Stimulated activated CD8-positive, alpha-beta memory T cell treated with anti-CD3 and anti-CD28 coated beads, Interleukin-7, amount 100 ng/mL, for 4 hours (primary cell): ENCODE measurements around the gene NOL6.
A peak's percentile ranks its signal among the peaks of the same experiment; 100 is the strongest.
"Not testable (repeated sequence)": the region's sequence is repeated elsewhere in the genome, so short reads cannot be mapped to it uniquely, and the experiment has no call there.

Experiments
- DNase-seq, 2 donors: peaks; one replicate each; pipeline ENCODE4 v3.0.0-alpha.2; 2020; ENCODE audit warnings: low read depth in 2 of 2

Gene NOL6

DNA sequence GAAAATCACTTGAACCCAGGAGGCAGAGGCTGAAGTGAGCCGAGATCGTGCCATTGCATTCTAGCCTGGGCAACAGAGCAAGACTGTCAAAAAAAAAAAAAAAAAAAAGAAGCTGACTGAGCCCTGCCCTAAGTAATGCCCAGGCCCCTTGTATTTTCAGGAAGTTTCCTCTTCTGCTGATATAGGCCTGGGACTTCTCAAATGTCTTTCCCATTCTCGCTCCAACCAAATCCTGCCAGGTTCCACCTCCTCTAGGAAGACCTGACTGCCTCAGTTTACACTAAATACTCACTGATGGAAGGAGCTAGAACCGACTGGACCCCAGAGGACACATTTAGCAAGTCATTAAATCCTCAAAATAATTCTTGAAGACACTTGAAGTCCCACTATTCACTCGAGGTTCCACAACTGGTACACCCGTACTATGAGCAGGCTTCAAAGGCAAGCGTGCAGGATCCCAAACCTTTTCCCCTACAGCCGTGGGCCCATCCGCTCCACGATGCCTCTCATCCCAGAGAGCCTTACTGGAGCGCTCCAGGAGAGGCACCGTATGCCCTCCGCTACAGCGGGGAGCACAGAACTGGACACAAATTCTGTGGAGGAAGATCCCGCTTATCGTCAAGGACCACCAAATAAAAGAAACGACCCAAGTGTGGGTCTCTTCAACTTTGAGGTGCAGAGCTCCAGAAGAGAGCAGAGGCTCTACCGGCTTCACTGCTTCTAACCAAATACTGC is 676 bp downstream of the NOL6 start:
- no peak for DNase-seq

DNA sequence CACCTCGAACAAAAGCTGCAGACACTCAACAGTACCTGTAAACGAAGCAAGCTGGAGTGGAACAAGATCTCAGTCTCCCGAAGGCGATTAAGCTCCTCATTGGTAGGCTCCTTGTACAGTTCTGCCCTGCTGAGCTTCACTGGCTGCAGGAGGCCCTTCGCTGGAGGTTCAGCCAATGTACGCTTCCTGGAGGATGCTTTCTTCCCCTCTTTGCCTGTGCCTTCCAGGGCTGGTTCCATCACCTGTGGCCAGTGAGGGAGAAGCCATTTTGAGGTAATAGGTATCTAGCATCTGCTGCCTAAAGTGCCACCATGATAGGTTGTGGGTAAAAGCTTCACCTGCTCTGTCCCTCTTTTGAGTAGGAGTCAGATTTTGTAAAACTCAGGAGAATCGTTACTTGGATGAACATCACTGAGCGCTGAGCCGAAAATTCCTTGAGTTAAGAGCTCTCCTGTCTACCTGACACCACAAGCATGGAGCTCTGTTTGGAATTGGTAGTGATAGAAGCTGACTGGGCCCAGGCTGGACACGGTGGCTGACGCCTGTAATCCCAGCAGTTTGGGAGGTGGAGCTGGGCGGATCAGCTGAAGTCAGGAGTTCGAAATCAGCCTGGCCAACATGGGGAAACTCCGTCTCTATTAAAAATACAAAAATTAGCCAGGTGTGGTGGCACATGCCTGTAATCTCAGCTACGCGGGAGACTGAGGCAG is 1.4 kb downstream of the NOL6 start:
- DNase-seq: no peak

DNA sequence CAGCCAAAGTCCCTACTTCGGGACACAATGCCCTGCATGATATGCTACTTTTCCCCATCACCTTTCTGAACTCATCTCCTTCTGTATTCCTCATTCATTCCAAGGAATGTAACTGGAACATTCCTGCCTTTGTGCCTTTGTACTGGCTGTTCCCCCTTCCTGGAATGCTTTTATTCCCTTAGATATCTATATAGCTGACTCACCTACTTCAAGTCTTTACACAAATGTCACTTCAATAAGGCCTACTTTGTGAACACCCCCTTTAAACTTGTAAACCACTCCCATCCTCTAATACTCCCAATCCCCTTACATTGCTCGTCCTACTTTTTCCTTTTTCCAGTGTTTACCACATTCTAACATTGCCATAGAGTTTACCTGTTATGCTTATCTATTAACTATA is 2.4 kb downstream of the NOL6 start:
- DNase-seq: no peak

DNA sequence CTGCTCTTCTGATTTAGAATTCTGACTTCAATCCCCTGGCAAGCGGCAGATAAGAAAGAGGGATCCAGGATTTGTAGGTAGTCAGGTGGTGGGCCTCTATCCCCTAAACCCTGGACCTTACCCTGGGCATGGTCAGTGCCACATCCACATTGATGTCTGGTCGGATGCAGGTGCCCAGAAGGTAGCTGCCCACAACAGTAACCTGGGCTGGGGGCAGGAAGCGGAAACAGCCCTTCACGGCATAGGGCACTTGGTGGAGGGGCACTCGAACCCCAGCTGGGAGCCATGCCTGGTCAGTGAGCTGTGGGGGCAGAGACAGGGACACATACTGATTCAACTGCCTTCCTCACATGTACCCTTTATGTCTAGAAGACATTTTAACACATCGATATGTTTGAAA is 3.8 kb downstream of the NOL6 start:
- DNase-seq: no peak

DNA sequence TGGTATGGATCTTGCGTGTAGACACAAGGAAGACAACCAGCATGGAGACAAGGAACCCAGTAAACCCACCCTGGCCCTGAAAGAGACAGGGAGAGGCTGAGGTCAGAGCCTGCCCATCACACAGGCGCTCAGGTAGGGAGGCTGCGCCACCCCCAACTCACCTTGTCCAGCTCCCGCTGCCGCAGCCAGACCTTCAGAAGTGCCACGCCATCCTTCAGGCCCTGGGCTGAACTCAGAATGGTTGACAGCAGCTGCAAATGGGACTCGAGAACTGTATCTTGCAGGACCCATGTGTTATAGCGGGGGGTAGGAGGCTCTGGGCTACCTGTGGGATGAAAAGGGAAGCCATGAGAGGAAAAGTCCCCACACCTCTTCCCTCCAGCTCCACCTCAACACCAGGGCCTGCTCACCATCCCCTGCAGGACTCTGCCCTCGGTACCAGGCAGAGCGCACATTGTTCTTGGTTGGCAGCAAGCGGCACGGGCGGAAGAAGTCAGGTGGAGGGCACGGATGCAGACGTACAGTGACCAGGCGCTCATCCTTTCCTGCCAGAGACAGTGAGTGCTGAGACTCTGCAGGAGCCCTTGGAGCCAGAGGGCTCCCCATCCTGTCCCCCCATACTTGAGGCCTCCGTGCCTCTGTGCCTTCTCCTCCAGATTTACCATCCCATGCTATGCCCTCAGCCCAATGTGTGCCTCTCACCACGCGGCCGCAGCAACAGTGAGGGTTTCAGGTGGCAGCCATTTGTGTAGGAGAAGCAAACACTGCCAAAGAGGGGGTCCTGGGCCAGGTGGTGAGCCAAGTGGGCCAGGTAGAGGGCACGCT is 4.7 kb downstream of the NOL6 start:
- DNase-seq: no peak

DNA sequence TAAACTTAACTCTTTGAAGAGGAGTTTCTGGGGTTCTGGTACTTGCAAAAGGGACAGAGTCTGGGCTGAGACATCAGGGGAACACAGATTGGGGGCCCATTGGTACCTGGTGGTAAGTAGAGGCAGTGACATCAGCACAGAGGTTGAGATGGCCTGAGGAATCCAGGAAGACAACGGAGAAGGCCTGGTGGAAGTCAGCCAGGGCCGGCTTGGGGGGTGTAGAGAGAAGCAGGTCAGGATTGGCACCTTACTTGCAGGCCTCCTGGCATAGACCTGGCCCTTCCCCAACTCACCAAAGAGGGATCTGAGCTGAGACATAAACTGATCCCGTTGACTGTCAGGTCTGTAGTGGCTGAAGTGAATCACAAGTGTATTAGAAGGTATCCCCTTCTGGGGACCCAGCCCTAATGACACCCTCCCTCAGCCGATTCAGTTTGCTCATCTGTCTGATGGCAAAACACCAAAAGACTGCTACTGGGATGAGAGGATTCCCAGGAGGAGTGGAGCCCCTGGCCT is 5.5 kb downstream of the NOL6 start:
- no peak for DNase-seq

DNA sequence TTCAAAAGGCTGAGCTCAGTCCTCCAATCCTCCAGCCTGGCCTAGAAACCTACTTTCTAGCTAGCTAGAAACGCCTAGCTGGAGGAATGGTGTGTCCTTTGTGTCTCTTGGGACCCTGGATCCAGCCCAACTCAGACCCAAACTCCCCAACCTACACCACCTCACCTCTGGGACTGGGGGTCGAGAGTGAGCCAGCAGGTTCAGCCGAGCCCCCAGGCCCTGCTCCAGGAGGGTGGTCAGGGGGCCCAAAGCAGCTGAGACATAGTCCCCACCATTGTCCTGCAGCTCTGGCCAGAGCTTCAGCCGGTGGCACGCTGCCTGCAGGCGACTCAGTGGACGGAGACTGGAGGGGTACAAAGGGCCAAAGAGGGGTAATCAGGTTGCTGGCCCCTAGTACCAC is 6.2 kb downstream of the NOL6 start:
- no peak for DNase-seq

DNA sequence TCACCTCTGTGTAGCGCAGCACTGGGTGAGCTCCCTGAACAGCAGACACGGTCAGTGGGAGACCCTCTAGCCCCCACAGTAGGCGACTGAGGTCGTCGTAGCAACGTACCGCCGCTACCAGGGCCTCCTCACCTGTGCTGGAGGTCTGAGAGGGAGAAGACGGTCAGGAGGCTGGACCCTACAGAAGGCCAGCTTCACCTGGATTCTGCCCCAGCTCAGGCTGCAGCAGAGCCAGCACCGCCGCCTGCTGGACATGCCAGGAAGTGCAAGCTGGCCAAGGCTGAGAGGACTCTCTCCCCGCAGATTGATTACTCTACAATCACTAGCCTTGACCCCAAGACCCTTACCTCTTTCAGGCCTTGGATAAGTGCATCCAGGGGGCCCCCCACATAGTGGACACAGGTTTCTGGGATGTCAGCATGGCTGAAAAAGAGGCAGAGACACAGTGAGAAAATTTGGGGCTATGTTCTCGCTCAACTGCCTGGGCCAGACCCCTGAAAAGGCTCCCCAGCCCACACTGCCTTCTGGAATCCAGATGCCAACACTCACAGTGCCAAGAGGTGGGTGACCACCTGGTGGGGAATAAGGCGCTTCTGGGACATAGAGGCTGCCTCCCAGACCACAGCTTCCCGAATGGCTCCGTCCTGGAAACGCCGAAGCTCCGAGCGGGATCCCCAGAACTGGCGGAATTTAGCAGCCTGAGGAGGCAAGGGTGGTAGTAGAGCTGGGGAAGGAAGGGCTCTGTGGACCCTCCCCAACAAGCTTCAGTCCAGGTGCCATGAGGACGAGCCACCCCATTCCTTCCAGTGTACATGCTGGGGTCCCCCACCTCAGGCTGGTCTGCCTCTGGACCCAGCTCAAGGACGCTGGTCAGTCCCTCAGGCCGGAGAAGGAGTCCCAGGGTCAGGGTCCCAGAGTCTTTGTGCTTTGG is 6.9 kb downstream of the NOL6 start:
- peak in 1 of 2 donors; percentile 48 for DNase-seq

DNA sequence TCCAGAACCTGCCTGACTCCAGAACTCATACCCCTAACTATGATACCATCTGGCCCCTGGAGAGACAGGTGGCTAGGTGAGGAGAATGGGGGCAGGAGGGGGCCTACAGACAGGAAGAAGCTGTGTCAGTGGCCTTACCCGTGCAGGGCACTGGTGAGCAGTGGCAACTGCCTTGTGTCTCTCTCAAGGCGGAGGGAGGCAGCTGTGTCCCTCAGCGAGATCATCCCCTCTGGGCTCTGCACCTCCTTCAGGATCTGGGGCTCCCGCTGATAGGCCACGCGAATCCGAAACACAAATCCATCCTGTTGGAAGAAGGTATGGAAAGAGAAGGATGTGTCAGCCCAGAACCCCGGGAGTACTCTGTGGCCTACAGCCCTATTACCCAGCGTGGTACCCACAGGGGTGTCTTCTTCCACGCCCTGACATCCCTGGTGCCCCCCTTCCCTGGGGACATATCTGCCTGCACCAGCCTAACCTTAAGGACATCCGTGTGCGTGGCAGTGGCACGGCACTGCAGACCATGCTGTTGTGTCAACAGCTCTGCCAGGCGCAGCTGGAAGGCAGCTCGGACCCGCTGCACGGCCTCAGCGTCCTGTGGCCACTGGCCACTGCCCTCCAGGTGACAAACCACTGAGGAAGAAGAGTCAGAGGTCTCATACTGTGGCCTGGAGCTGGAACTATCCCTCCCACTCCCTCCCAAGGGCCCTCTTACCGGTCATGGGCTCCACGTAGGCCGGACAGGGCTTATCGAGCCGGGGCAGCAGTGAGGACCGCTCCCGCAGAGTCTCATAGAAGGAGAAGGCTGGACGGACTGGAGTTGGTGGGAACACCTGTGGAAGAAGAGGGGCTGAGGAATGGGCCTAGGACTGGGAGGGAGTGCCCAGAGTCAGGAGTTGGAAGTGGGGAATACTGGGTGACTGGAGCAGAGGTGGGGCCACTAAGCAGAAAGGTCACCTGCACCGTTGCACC is 7.8 kb downstream of the NOL6 start:
- no peak for DNase-seq

DNA sequence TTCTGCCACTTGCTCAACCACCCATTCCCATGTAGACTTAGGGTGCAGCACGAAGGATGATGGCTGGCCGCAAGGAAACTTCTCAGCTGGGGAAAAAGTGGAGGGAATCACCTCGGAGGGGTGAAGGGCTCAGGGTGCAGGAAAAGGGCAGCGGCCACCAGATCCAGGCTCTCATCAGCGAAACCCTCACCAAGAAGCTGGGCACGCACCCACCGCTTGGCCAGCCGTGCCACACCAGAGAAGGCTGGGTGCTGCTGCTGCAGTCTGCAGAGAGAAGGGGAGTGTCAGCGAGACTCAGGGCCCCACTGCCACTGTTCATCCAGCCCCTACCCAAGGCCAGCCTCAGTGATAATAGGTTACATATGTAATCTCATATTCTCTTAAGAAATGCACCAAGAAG is 8.6 kb downstream of the NOL6 start:
- no peak for DNase-seq

DNA sequence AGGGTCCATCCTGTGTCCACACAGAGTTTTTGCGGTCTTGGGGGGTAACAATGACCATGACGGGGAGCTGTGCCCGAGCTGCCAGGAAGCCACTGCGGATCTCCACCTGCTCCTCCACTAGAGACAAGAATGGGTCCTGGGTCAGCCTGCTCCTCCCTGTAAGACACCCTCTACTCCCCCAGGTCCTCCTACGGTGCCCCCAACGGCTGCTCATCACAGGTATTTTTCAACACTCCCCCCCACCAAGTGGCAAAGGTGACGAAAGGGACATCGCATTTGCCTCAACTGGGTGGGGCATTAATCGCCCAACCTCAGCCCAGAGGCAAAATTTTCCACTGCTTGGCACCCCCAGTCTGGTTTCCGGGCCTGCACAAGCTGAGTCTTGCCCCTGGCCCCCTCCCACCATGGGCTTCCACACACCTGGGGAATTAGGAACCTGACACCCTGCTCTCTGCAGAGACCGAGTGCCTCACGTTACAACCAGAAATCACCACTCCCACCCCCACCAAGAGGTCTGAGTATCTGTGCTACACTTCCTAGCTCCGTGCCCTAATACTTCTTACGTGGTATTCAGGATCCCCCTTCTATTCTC is 9.6 kb downstream of the NOL6 start:
- DNase-seq: no peak

DNA sequence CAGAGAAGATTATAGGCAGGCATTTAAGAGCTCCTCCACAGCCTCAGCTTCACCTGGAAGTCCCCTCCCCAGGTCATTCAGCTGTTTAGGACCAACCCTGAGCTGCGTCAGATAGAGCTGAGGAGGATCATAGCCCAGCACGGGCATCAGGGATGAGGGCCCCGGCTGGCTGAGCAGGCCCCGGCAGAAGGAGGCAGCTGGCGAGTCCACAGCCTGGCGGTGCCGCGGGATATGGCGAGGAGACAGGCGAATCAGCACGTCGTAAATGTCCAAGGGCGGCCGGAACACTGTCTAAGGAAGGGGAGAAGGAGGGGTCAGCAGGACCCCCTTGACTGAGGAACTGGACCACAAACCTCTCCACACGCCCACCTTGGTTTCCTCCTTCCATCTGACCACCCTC is 10.6 kb downstream of the NOL6 start:
- no peak for DNase-seq

DNA sequence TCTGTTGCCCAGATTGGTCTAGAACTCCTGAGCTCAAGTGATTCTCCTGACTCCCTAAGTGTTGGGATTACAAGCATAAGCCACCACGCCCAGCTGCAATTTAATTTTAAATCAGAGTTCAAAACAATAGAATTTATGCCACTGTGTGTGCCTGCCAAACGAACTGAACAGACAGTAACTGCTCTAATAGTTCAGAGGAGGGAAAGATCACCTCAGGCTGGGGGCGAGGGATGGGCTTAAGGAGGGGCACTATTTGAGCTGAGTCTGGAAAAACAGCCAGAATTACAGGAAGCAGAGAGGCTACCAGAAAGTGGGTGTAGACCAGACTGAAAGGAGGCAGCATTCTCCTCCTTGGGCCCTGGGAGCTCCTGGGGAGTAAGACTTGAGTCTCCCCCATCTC is 12.2 kb downstream of the NOL6 start:
- DNase-seq: no peak

DNA sequence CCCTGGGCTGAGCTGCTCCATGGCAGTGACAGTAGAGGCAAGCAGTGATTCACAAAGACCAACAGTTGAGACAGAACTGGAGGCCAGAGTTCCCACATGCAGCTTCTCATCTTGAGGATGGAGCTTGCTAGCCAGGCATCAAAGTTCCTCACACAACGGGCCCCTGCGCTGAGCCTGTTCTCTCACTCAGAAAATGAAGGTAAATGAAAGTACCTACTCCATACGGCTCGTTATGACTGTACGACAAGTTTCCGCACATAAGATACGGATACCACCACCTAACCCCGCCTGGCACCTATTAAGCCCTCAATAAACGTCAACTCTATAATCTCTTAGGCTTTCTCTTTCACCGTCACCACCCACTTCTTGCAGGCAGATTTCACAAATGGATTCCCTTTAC is 12.9 kb downstream of the NOL6 start:
- no peak for DNase-seq

DNA sequence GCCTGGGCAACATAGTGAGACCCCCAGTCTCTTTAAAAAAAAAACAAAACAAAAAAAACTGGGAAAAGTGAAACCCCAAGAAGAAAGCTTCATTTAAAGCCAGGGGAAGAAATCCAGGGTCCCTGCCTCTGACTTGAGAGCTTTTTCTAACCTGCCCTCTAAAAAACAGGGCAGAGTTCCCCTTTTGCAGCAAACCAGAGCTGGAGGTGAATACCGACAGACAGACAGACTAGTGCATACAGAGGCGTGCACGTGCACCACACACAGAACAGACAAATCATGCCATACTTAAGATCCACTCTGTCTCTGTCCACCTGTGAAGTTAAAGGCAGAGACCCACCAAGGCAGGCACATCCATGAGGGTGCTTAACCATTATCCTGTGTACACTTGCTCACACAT is 14.6 kb downstream of the NOL6 start:
- DNase-seq: no peak

DNA sequence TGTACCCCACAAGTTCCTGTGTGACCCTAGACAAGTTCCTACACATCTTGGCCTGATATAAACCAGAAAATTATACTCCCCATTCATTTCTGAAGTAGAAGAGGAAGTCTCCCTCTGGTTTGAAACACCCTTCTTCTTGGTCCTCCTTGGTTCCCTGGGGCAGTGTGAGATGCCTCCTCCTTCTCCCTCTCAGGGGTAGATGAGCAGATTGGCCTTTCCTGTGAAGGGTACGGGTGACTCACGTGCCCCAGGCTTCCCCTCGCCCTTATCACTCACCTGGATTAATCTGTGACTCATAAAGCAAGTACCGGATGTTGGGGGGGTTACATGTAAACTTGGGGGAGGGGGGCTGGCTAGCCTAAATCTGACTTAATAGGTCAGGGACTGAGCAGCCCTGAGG is 15.3 kb downstream of the NOL6 start:
- DNase-seq: peak; percentile 61 to 77

DNA sequence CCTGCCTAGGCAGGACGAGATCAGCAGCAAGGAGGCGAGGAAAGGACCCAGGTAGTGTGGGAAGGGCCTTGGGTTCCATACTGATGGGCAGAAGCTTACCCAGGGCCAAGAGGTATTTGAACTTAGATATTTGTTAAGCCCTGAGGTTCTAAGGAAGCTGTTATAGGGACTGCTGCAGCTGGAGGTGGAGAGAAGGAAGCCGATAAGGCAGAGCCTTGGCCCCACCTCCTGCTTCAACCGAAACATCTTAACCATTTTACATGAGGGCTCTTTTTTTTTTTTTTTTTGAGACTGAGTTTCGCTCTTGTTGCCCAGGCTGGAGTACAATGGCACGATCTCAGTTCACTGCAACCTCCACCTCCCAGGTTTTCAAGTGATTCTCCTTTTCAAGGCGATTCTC is 17.8 kb downstream of the NOL6 start:
- no peak for DNase-seq

DNA sequence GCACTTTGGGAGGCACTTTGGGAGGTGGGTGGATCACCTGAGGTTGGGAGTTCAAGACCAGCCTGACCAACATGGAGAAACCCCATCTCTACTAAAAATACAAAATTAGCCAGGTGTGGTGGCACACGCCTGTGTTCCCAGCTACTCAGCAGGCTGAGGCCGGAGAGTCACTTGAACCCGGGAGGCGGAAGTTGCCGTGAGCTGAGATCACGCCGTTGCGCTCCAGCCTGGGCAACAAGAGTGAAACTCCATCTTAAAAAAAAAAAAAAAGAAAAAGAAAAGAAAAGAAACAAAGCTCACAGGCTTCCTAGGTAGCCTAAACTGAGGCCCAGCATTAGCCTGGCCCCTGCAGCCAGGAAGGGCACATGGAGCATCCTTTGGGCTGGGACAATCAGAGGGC is 18.3 kb downstream of the NOL6 start:
- DNase-seq: not testable (repeated sequence)

DNA sequence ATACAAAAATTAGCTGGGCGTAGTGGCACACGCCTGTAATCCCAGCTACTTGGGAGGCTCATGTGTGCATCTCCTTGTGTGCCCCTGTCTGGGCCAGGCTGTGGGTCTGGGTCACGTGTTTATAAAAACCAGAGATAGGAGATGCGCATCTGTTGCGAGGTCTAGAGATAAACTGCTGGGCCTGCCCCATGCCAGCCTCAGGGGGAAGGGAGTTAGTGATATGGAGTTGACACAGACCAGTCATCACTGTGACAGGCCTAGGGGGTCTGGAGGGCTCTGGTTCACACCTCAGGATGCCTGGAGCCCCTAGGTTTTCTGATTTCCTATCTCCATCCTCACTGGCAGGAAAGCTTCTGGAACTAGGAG is 19.1 kb downstream of the NOL6 start:
- DNase-seq: not testable (repeated sequence)
